Activated naive CD8-positive, alpha-beta T cell treated with anti-CD3 and anti-CD28 coated beads, Interleukin-2, amount 10 ng/mL, durations not matched to agents 7 days and 5 days (primary cell): Measurements from ENCODE around the gene BLOC1S2. TPM values are rescaled to one million over a fixed set of nuclear protein-coding genes. Genes with fewer than 3 reads are reported as not detected.

Experiments
- ATAC-seq: fragments of 150-1000 bp; cut with Tn5 transposase; one replicate; pipeline ENCODE4 v1.10.0; 2021; ENCODE audit warnings: low read depth, moderate library complexity
- POLR2A ChIA-PET: fragments of 350-600 bp; sonication (Branson Sonifier 250); formaldehyde crosslinking; loops from one replicate; lab custom pipeline; 2021; ENCODE audit warnings: antibody characterized with exemption; lab: Charles Lee
- DNase-seq: peaks from one replicate; pipeline ENCODE4 v3.0.0; 2021
- H3K27ac Mint-ChIP-seq: one replicate; pipeline ENCODE4 v1.8.0; 2022; ENCODE audit warnings: mild to moderate bottlenecking, mixed read lengths
- H3K27me3 Mint-ChIP-seq: one replicate; pipeline ENCODE4 v1.8.0; 2022; ENCODE audit warnings: mild to moderate bottlenecking, moderate library complexity, mixed read lengths
- H3K36me3 Mint-ChIP-seq: one replicate; pipeline ENCODE4 v1.8.0; 2021; ENCODE audit warnings: mild to moderate bottlenecking, mixed read lengths
- H3K4me1 Mint-ChIP-seq: one replicate; pipeline ENCODE4 v1.8.0; 2021; ENCODE audit warnings: mixed read lengths
- H3K4me3 Mint-ChIP-seq: one replicate; pipeline ENCODE4 v1.8.0; 2022; ENCODE audit warnings: mild to moderate bottlenecking, moderate library complexity, mixed read lengths
- H3K9me3 Mint-ChIP-seq: one replicate; pipeline ENCODE4 v1.8.0; 2021; ENCODE audit warnings: mixed read lengths
- total RNA-seq, 2 experiments: library from RNA; stranded (reverse); gene quantifications; one replicate each; pipeline ENCODE4 v1.2.3, GENCODE V29; 2021

Gene BLOC1S2
- total RNA-seq, 2 experiments from 2014 or later: 47.3 to 50.6 TPM

DNA sequence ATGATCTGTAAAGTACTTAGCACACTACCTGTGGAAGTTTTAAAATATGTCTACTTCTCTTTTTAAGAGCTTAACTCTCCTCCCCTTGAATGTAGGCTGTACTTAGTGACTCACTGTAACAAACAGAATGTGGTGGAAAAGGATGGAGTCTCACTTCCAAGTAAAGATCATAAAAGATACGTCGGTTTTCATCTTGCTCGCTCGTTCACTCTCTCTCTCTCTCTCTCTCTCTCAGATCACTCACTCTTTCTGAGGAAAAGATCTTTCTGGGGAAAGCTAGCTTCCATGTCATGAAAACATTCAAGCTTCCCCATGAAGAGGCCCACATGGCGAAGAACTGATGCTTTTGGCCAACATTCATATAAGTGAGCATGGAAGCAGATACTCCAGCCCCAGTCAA is 62.6 kb downstream of the BLOC1S2 start:
- POLR2A ChIA-PET: no interaction called here
- Mint-ChIP-seq H3K4me1 (peaks cover 17% of the 10 kb centered on the region), H3K4me3 (no peak overlapping the region), H3K27ac (no peak overlapping the region), H3K36me3 (peaks cover 16% of the 10 kb centered on the region), H3K27me3 (no peaks in the 10 kb centered on the region), H3K9me3 (no peaks in the 10 kb centered on the region)
- ATAC-seq: no peak
- no peak for DNase-seq

Other genes starting within 250 kb of the BLOC1S2 start
- gene CPN1, start 204.8 kb downstream of the BLOC1S2 start, total RNA-seq: not detected
- gene ERLIN1, start 100.7 kb downstream of the BLOC1S2 start, total RNA-seq: 10 to 100 TPM; 14.9 to 16.2 TPM
- gene CHUK, start 57.1 kb downstream of the BLOC1S2 start, total RNA-seq: 10 to 100 TPM; 19.5 to 21.9 TPM
- 10 to 100 TPM; 39.0 to 39.7 TPM for gene CWF19L1, start 19.0 kb downstream of the BLOC1S2 start, total RNA-seq
- not detected for gene PKD2L1, start 43.5 kb upstream of the BLOC1S2 start, total RNA-seq
- 100 to 1,000 TPM; 212 to 220 TPM for gene SCD, start 60.6 kb upstream of the BLOC1S2 start, total RNA-seq
- gene WNT8B, start 176.3 kb upstream of the BLOC1S2 start, total RNA-seq: under 1 TPM; 0.54 to 0.91 TPM
- 100 to 1,000 TPM; 156 to 168 TPM for gene SEC31B, start 233.2 kb upstream of the BLOC1S2 start, total RNA-seq
- 100 to 1,000 TPM; 245 to 269 TPM for gene NDUFB8, start 243.2 kb upstream of the BLOC1S2 start, total RNA-seq
- gene HIF1AN, start 249.3 kb upstream of the BLOC1S2 start, total RNA-seq: 10 to 100 TPM; 52.3 to 56.4 TPM